ENCODE results near the gene MAGEA8. TPM values are rescaled to one million over a fixed set of nuclear protein-coding genes. Genes with fewer than 3 reads are reported as not detected.
"Not testable (repeated sequence)": the region's sequence is repeated elsewhere in the genome, so short reads cannot be mapped to it uniquely, and the experiment has no call there.

The MAGEA8 gene
- total and polyA plus RNA-seq, 5 experiments from 2014 or later, result not detected

DNA sequence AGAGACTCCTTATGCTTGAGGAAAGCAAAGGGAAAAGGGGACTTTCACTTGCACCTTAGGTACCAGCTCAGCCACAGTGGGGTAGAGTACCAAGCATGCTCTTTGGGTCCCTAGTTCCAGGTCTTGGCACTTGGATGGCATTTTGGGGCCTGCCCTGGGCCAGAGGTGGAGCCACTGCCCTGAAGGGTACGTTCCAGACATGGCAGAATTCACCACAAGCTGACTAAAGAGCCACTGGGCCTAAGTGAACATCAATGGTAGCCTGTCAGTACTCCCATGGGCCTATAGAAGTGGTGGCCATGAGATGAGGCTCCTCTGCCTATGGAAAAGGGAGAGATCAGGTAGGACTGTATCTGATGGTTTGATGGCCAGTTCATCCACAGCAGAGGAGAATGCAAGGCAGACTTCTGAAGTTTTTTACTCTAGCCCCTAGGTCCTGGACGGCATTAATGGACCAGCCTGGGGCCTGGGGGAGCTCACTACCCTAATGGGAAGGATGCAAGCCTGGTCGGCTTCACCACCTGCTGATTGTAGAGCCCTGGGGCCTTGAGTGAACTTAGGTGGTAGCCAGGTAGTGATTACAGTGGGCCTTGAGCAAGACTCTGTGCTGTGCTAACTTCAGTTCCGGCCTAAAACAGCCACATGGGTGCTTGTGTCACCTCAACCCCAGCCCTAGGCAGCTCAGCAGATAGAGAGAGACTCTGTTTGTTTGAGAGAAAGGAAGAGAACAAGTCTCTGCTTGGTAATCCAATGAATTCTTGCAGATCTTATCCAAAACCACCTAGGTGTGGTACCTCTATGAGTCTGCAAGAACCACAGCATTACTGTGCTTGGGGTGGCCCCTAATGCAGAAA is 28.6 kb downstream of the MAGEA8 start:
- peak; percentile 52 to 64 for ATAC-seq

DNA sequence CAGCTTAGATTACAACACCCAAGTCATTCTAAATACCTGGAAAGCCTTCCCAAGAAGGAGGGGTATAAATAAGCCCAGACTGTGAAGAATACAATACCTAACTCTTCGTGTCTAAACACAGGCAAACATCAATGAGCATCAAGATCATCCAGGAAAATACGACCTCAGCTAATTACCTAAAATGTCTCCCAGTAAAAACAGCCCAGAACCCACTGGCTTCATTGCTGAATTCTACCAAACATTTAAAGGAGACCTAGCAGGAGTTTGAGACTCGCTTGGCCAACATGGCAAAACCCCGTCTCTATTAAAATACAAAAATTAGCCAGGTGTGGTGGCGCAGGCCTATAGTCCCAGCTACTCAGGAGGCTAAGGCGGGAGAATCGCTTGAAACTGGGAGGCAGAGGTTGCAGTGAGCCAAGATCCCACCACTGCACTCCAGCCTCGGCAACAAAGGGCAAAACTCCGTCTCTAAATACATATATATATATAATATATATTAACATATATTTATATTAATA is 29.3 kb downstream of the MAGEA8 start:
- no peak for ATAC-seq
- Mint-ChIP-seq H3K4me3 (peak overlapping the region in 1 of 10 donors; percentile 71), H3K36me3 (peaks cover 0 to 5% (median 0%) of the 10 kb centered on the region in 3 donors), H3K27ac (peak overlapping the region in 2 of 10 donors; percentile 31 to 72), H3K9me3 (peaks cover 0 to 22% (median 3%) of the 10 kb centered on the region in 9 donors), H3K27me3 (no peaks in the 10 kb centered on the region), H3K4me1 (no peaks in the 10 kb centered on the region)
- POLR2A ChIA-PET, result no interaction called here
- DNase-seq, result peak in 1 of 10 donors; percentile 54

More for the DNA sequence above, 28.6 kb downstream of the MAGEA8 start:
- peak in 2 of 10 donors; percentile 8 to 59 for DNase-seq
- Mint-ChIP-seq H3K36me3 (peaks cover 0 to 5% (median 0%) of the 10 kb centered on the region in 3 donors), H3K4me3 (peak overlapping the region in 1 of 10 donors; percentile 71), H3K27ac (peak overlapping the region in 2 of 10 donors; percentile 31 to 72), H3K27me3 (no peaks in the 10 kb centered on the region), H3K9me3 (peaks cover 0 to 26% (median 3%) of the 10 kb centered on the region in 9 donors), H3K4me1 (no peaks in the 10 kb centered on the region)
- POLR2A ChIA-PET, result no interaction called here

DNA sequence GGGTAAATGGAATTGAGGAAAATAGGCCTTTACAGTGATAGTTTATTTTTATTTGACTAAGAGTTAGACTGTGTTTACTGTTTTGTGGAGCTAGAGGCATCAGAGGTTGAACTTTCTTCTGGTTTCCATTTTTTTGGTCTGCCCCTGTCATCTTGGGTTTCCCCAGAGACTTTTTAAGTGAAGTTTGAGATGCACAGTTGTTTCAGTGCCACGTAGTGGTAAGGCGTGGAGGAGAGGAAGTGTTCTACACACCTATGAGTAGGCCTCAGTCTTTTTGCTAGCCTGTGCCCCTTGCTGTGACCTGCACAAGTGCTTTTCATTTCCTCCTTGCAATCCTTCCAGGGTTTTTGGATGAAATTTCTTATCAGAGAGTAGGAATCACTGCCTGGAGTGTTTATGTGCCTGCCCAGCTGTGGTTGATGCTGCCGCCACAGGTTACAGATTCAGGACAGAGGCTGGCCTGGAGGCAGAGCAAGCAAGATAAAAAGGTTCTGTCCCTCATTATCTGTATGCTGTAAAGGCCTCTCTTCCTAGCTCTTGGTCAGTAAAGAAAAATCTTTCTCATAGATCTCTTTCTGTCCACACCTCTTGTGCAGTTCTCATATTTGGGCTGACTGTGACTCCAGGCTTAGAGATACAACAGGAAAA is 35.9 kb downstream of the MAGEA8 start:
- no peaks in the 10 kb centered on the region for H3K27me3 Mint-ChIP-seq
- peaks cover 0 to 17% (median 3%) of the 10 kb centered on the region in 9 donors for H3K9me3 Mint-ChIP-seq
- H3K36me3 Mint-ChIP-seq, result peaks cover 0 to 2% (median 0%) of the 10 kb centered on the region in 3 donors
- H3K27ac Mint-ChIP-seq, result no peak overlapping the region
- DNase-seq, result no peak
- no peak for ATAC-seq
- POLR2A ChIA-PET, result interaction anchor here (1.4 kb wide), 1 partner anchor 22 kb away, joined by 5 read pairs; the partner anchor contains the start of gene EOLA2
- no peak overlapping the region for H3K4me3 Mint-ChIP-seq
- H3K4me1 Mint-ChIP-seq, result no peaks in the 10 kb centered on the region

DNA sequence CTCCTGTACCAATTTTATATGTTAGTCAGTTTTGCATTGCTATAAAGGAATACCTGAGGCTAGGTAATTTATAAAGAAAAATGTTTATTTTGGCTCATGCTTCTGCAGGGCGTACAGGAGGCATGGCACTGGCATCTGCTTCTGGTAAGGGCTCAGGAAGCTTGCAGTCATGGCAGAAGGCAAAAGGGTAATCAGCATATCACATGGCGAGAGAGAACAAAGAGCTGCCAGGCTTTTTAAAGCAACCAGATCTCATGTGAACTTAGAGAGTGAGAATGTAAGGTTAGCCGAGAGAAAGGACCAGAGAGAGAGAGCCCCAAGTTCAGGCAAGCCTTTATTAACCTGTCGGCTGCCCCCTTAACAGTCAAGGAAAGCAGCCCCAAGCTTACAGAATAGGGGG is 42.9 kb downstream of the MAGEA8 start:
- H3K4me3 Mint-ChIP-seq, H3K9me3 Mint-ChIP-seq, H3K36me3 Mint-ChIP-seq, DNase-seq, H3K27me3 Mint-ChIP-seq, H3K4me1 Mint-ChIP-seq, POLR2A ChIA-PET, ATAC-seq, H3K27ac Mint-ChIP-seq: not testable (repeated sequence)

DNA sequence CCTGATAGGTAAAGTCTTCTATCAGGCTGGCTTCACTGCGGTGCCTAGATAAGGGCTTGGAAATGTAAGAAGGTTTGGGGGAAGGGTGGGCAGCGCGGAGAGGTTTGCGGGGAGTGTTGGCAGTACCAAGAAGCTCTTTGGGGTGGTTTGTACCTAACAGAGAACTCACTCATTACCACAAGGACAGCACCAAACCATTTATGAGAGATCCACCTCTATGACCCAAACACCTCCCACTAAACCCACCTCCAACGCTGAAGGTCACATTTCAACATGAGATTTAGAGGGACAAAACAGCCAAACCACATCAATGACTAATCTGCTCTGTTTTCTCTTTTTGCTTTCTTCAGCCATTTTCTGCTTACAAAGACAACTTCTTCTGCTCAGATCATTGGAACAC is 43.5 kb downstream of the MAGEA8 start:
- H3K4me1 Mint-ChIP-seq, H3K27ac Mint-ChIP-seq, POLR2A ChIA-PET, H3K36me3 Mint-ChIP-seq, H3K9me3 Mint-ChIP-seq, DNase-seq, ATAC-seq, H3K27me3 Mint-ChIP-seq, H3K4me3 Mint-ChIP-seq: not testable (repeated sequence)

DNA sequence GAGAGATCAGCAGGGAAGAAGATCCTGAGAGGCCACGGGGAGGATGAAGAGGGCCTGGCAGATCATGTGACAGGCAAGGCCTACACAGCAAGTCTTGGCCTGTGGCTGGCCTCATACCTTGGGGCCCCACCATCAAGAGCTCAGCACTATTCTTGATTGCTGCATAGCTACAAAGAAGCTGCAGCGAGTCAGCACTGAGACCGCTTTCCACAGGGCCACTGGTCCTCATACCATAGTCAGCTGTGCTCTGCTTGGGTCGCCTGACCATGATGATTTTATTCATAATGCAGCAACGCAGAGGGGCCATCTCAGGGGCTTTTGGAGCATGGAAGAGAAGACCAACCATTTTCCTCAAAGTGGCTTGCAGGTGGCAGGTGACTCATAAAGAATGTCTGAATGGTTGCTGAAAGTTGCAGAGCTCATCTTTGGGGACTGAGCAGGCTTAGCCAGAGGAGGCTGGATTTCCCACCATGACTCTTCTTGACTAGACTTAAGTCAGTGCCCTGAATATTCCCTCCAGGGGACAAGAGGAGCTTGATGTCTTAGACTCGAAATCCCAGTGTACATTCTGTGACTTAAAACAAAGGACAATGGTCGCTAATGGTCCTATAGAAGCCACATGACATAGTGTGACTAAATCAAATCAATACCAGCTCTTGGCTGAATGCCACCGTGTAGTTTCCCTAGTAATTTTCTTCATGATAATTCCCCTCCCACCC is 46.4 kb downstream of the MAGEA8 start:
- H3K27me3 Mint-ChIP-seq, H3K36me3 Mint-ChIP-seq, ATAC-seq, DNase-seq, H3K9me3 Mint-ChIP-seq, H3K4me1 Mint-ChIP-seq, H3K27ac Mint-ChIP-seq, H3K4me3 Mint-ChIP-seq, POLR2A ChIA-PET: not testable (repeated sequence)

DNA sequence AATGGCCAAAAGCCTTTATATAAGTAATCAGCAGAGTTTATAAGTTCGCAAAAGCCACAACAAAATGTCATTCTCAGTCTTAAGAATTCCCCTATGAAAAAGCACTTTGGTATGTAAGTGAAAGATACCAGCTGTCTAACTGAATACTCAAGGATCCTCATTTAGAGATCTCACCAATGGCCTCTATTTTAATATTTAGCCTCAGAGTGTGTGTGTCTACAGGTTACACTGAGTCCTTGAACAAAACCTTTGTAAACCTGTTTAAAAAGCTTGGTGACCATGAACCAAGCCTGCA is 46.9 kb downstream of the MAGEA8 start:
- H3K4me3 Mint-ChIP-seq, H3K27ac Mint-ChIP-seq, H3K4me1 Mint-ChIP-seq, H3K36me3 Mint-ChIP-seq, POLR2A ChIA-PET, ATAC-seq, H3K27me3 Mint-ChIP-seq, DNase-seq, H3K9me3 Mint-ChIP-seq: not testable (repeated sequence)

DNA sequence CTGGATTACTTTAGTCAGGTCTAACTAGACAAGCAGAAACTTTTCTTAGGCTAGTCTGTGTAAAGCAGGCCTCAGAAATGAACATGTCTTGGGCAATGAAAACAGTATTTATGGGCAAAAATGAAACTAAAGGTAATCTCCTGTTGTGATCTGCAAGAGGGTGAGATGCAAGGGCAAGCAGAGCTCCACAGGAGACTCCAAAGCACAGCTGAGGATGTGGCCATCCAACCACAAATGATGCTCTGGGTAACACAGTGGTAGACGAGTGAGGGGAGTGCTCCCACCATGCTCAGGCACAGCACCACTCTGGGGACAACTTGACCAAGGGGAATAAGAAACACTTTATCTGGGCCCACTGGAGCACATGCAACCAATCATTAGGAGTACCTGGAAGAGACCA is 47.7 kb downstream of the MAGEA8 start:
- H3K27ac Mint-ChIP-seq, H3K27me3 Mint-ChIP-seq, H3K4me3 Mint-ChIP-seq, H3K36me3 Mint-ChIP-seq, ATAC-seq, POLR2A ChIA-PET, H3K4me1 Mint-ChIP-seq, H3K9me3 Mint-ChIP-seq, DNase-seq: not testable (repeated sequence)

DNA sequence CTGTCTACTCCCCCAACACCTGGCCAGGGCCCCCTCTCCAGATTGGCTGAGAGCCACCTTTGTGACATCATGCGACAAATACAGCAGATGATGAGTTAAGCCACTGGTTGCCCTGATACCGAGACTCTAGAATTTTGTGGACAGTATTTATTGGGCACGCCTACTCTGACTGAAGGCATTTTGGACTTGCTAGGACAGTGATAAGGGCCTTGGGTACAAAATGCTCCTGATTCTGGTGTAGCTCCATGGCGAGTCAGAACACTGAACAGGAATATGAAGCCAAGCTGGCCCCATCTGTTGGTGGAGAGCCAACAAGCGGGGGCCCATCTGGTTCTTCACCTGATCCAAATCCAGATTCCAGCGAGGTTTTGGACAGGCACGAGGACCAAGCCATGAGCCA is 48.4 kb downstream of the MAGEA8 start, which contains the start of gene HSFX4:
TSS of gene HSFX4 (plus strand) at position 174 of the 400 bp plus-strand sequence. CDS start at position 246, 72 bp downstream.
- H3K27me3 Mint-ChIP-seq, H3K4me3 Mint-ChIP-seq, DNase-seq, POLR2A ChIA-PET, H3K9me3 Mint-ChIP-seq, ATAC-seq, H3K36me3 Mint-ChIP-seq, H3K27ac Mint-ChIP-seq, H3K4me1 Mint-ChIP-seq: not testable (repeated sequence)

DNA sequence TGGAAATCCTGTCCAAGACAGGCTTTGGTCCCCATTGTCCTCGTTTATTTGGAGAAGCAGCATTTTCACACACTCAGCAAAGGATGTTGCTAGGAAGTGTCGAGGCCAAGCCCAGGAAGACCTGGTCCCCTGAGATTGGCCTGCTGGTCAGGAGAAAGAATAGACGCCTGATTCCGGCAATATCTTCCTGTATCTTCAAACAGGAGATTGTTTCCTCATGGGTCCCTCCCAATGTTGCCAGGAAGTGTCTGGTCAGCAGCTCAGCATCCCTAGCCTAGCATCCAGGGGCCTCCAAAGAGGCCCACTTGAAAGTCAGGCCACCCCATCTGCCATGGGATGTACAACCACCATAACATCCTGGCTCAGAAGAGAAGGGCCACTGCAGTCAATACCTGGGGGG is 50.4 kb downstream of the MAGEA8 start:
- H3K27ac Mint-ChIP-seq, H3K4me3 Mint-ChIP-seq, ATAC-seq, H3K36me3 Mint-ChIP-seq, H3K4me1 Mint-ChIP-seq, H3K27me3 Mint-ChIP-seq, H3K9me3 Mint-ChIP-seq, DNase-seq, POLR2A ChIA-PET: not testable (repeated sequence)

DNA sequence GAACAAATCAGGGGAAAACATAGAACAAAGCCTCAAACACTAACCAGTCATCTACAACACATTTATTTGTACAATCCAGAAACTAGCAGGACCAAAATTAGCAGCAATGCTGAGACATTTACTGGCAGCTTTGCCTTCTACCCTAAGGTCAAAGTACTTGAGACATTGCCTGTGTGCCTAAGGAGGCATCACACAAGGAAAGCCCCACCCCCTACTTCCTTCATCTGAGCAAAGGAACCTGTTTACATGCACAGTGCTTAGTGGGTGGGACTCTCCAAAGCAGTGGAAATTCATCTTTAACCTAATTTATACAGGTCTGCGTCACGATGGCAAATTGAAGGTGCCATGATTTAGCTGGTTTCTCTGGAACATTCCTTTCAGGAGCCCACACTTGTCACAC is 51.2 kb downstream of the MAGEA8 start:
- H3K36me3 Mint-ChIP-seq, H3K4me1 Mint-ChIP-seq, POLR2A ChIA-PET, H3K27me3 Mint-ChIP-seq, H3K9me3 Mint-ChIP-seq, H3K4me3 Mint-ChIP-seq, ATAC-seq, H3K27ac Mint-ChIP-seq, DNase-seq: not testable (repeated sequence)

DNA sequence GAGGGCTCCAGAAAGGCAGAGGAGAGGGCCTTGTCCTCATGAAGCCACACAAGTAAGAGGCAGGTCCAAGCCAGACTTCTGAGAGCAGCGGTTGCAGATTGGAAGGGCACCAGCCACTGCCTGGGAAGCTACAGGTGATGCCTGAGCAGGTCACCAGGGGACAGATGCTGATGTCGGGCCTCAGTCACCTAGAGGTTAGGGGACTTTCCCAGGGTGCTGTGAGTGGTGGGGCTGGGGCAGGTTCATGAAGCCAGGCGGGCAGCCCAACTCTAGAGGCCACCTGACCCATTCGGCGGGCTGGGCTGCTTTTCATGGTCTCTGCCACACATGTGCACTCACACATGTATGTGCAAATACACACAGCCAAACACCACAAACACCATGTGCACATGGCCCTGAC is 52.0 kb downstream of the MAGEA8 start:
- H3K4me3 Mint-ChIP-seq, H3K4me1 Mint-ChIP-seq, ATAC-seq, H3K27me3 Mint-ChIP-seq, DNase-seq, POLR2A ChIA-PET, H3K36me3 Mint-ChIP-seq, H3K9me3 Mint-ChIP-seq, H3K27ac Mint-ChIP-seq: not testable (repeated sequence)

DNA sequence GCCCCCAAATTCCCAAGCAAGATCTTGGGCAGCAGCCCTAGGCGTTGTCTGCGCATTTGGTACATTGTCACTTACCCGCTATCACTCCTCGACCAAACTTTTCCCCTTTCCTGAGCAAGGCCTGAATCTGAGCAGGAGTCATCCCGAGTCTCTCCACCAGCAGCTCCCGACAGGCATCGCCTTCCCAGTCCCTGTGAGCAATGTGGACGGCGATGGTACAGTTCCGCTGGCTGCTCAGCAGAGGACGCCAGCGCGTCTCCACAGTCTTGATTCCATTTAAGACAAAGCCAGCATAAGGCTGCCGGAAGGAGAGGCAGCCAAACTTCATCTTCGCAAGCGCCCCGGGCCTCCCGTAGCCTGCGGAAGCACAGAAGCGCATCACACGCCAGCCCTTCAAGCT is 52.6 kb downstream of the MAGEA8 start:
- H3K36me3 Mint-ChIP-seq, H3K4me1 Mint-ChIP-seq, H3K27ac Mint-ChIP-seq, DNase-seq, H3K27me3 Mint-ChIP-seq, H3K4me3 Mint-ChIP-seq, H3K9me3 Mint-ChIP-seq, ATAC-seq, POLR2A ChIA-PET: not testable (repeated sequence)
